HG03095 (cell line): ENCODE measurements around the gene IL10RB.

Experiments used
- ATAC-seq: cut with Tn5 transposase; IDR thresholded peaks from one replicate; pipeline ENCODE4 v1.9.1; 2021; ENCODE audit warnings: moderate library complexity; ENCODE audit not compliant: unreplicated experiment

The IL10RB gene

GRCh38 chr21:33265664-33266049 lies 510 bp upstream of the IL10RB start:
- peak; percentile 27 for ATAC-seq

DNA sequence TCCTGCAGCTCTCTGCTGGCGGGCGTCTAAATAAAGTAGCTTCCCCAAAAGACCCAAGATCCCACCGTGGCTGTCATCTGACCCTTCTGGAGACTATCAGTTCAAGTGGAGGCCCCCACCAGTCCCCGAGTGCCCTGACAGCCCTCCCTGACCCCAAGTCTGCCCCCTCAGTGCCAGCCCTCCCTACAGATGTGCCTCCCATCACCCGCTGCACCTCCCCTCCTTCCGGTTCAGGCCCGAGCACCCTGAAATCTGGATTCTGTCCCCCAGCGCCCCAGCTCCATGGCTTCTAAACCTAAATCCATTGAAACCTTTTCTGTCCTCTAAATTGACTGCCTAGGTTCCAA lies 595 bp downstream of the IL10RB start:
- peak; percentile 5 for ATAC-seq

DNA sequence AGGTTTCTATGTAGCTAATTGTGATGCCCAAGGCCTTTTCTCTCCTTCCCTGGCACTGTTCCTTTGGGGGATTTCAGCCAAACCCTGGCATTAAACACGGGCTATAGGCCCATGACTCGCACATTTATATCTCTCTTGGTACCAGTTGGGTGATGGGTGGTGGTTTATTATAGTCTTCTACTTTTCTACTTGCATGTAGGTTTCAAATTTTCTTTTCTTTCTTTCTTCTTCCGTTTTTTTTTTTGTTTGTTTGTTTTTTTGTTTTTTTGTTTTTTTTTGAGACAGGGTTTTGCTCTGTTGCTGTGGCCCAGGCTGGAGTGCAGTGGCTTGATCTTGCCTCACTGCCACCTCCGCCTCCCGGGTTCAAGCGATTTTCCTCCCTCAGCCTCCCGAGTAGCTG lies 1.1 kb downstream of the IL10RB start:
- ATAC-seq: no peak

- ATAC-seq: no peak
Measured at GRCh38 chr21:33268393-33268736, 2.2 kb downstream of the IL10RB start.

DNA sequence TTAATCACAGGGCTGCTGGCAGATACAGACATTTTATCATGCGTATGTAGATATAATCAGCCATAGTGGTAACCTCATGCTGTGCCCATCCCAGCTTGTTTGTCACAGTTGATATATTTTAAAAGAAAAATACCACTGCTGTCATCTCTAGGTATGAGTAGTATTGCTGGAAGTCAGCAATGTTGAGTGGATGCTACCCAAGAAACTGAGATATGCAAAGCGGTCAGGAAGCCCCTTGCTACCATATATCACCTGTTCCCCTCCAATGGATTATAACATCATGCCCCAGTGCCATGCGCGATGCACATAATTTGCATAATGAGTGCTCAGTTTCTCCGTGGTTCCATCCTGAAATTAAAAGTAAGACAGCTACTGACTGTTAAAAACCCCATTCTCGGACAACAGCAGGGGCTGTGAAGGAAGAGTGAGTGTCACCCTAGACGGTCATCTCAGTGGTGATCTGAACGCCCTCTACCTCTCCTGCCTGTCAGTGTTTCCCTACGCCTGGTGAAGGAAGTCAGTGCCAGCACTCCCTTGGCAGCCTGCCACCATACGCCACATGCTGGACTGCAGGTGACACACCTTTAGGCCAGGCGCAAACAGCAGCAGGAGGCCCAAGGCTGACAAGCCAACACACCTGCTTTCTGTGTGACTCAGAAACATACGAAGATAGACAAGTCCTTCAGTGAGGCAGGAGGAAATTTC lies 2.7 kb downstream of the IL10RB start:
- peak; percentile 60 for ATAC-seq

- no peak for ATAC-seq
Measured at GRCh38 chr21:33270986-33271385, 4.8 kb downstream of the IL10RB start.

DNA sequence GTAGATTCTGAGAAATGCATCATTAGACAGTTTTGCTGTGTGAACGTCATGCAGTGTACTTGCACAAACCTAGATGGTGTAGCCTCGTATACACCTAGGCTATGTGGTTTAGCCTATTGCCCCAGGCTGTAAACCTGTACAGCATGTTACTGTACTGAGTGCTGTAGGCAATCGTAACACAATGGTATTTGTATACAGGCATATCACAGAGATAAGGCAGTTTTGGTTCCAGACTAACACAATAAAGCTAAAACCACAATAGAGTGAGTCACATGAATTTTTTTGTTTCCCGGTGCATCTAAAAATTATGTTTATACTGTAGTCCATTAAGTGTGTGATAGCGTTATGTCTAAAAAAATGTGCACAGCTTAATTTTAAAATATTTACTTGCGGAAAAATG lies 6.9 kb downstream of the IL10RB start:
- ATAC-seq: no peak

DNA sequence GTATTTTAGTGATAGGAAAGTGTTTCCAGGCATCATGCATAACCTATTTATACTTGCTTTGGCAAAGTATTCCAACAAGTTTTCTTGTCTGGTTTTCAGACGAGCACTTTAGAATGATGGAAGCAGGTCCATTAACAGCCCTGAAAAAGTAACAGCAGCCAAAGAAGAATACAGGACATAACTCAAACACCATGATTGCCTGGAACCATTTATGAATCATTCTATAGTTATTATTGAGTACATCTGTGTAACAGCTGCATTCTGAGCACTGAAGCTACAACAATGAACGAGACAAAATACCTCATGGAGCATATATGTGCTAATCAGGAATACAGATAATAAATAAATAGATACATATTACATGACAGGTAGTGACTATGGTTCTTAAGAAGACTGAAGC lies 12.6 kb downstream of the IL10RB start:
- no peak for ATAC-seq

- ATAC-seq: no peak
Measured at GRCh38 chr21:33279330-33279820, 13.2 kb downstream of the IL10RB start.

GRCh38 chr21:33281096-33281652 lies 15.0 kb downstream of the IL10RB start:
- ATAC-seq: no peak

GRCh38 chr21:33283203-33283602 lies 17.0 kb downstream of the IL10RB start:
- ATAC-seq: no peak

DNA sequence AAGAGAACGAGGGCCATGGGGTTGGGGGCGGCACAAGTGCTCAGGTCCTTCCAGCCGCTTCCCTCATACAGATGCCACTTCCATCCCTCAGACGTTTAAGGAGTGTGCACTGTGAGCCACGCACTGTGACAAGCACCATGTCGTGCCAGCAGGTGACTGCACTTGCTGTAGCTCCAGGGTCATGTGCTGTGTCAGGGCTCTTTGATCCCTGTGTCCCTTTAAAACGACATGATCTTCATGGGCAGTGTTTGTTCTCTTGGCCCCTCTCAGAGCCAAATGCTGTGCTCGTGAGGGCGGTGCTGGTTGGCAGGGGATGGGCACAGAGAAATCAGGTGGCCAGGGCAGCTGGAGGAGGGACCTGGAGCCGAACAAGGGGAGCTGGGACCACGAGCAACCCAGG lies 19.9 kb downstream of the IL10RB start:
- ATAC-seq: no peak

- no peak for ATAC-seq
Measured at GRCh38 chr21:33286600-33287456, 20.7 kb downstream of the IL10RB start.

DNA sequence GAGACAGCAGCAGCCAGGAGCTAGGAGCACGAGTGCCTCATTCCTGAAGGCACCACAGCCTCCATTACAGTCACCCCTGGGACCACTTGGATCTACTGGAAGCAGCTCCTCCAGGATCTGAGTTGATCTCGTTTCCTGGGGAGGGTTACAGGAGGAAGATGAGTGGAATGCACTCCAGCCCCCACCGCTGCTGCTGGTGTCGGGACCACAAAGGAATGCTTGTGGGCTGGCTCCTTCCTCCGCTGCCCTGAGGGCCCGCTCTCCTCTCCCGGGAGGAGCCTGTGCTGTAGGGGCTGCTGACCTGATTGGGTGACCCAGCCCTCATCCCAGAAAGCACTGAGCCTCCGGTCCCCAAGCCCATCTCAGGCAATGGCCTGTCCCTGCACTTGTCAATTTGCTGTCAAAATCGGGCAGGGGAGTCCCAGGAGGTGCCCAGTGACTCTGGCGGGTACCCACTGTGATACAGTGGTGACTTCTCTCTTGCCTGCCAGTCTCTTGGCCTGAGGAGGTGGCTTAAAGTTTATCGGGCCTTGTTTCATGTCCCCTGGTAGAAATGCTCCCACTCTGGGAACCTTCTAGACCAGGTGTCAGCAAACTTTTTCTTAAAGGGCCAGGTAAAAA lies 23.1 kb downstream of the IL10RB start:
- no peak for ATAC-seq

GRCh38 chr21:33290441-33290840 lies 24.3 kb downstream of the IL10RB start:
- no peak for ATAC-seq

- ATAC-seq: no peak
Measured at GRCh38 chr21:33291686-33292085, 25.5 kb downstream of the IL10RB start.

DNA sequence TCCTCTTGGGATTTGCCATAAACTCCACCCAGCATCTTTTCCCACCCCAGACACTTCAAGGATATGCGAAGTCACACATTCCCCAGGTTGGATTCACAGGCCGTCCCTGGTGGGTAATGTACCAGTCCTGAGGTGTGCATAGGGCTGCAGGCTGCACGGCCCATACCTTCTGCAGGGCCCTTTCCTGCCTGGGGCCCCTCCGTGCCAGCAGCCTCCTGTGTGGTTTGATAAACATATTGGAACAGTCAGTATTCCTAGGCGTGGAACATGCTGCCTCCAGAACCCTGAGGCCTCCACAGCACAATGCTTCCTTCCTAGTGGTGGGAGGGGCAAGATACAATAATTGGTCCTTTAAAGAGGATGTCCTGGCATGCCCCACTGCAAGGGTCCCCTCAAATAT lies 26.6 kb downstream of the IL10RB start:
- ATAC-seq: no peak

- no peak for ATAC-seq
Measured at GRCh38 chr21:33293136-33293535, 27.0 kb downstream of the IL10RB start.

- ATAC-seq: no peak
Measured at GRCh38 chr21:33293811-33294216, 27.6 kb downstream of the IL10RB start.

- ATAC-seq: no peak
Measured at GRCh38 chr21:33296156-33296555, 30.0 kb downstream of the IL10RB start.

DNA sequence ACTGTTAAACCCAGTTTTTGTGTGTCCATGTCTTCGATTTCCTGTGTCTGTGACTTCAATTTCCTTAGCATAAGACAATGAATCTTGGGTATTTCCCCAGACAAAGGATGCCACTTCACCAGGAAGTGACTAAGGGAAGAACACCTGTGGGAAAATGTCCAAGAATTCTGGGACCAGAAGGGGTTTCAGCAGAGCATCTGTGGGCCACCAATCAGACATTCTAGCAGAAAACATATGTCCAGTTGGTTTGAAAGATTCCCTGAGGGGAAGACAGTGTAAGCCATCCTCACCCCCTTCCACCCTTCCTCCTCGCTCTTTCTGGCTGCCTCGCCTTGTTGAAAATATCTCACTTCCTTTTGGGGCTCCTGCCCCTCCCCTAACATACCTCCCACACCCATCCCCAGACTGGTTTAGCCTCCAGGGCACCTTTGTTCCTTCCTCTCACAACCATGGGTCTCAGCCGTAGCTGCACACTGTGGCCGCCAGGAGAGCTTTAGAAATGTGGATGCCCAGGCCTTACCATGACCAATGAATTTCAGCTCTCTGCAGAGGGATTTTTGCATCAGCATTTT lies 33.1 kb downstream of the IL10RB start:
- peak; percentile 66 for ATAC-seq
